OCI-LY1 (cell line): Measurements from ENCODE around the gene RPS21.

Source experiments
- H2AFZ ChIP-seq: fragments of 200-600 bp; sonication (generic), shearing (Covaris generic); 2 replicates; pipeline ENCODE4 v1.6.0; 2014; ENCODE audit warnings: antibody characterized with exemption, mild to moderate bottlenecking, low read length
- H3F3A ChIP-seq: fragments of 200-600 bp; sonication (generic), shearing (Covaris generic); 2 replicates; pipeline ENCODE4 v1.6.0; 2014; ENCODE audit warnings: mild to moderate bottlenecking, antibody characterized with exemption, low read length, moderate library complexity; ENCODE audit not compliant: insufficient read depth
- H3K27ac ChIP-seq: fragments of 200-600 bp; sonication (generic); 2 replicates; pipeline ENCODE4 v1.5.1; 2014; ENCODE audit warnings: low read length, mixed run types, mild to moderate bottlenecking, low read depth; ENCODE audit not compliant: poor library complexity, severe bottlenecking
- H3K27me3 ChIP-seq: fragments of 200-600 bp; sonication (generic); 2 replicates; pipeline ENCODE4 v1.6.0; 2014; ENCODE audit warnings: antibody characterized with exemption, mild to moderate bottlenecking, low read length, moderate library complexity; ENCODE audit not compliant: insufficient read depth
- H3K36me3 ChIP-seq: fragments of 200-600 bp; sonication (generic); 2 replicates; pipeline ENCODE4 v1.6.1; 2014; ENCODE audit warnings: mild to moderate bottlenecking, antibody characterized with exemption, low read length, moderate library complexity, mixed read lengths; ENCODE audit not compliant: insufficient read depth
- H3K4me1 ChIP-seq: fragments of 200-600 bp; sonication (generic); 2 replicates; pipeline ENCODE4 v1.5.1; 2014; ENCODE audit warnings: mild to moderate bottlenecking, low read length, moderate library complexity; ENCODE audit not compliant: insufficient read depth, severe bottlenecking
- H3K4me2 ChIP-seq: fragments of 200-600 bp; sonication (generic), shearing (Covaris generic); 2 replicates; pipeline ENCODE4 v1.6.1; 2014; ENCODE audit warnings: low read length
- H3K4me3 ChIP-seq: fragments of 200-600 bp; sonication (generic); 2 replicates; pipeline ENCODE4 v1.5.1; 2014; ENCODE audit warnings: low read length, low read depth, mild to moderate bottlenecking, mixed read lengths; ENCODE audit not compliant: poor library complexity, severe bottlenecking
- H3K79me2 ChIP-seq: fragments of 200-600 bp; shearing (Covaris generic); 2 replicates; pipeline ENCODE4 v1.6.1; 2016; ENCODE audit warnings: mixed run types, low read length, mixed read lengths; ENCODE audit not compliant: insufficient read depth
- H3K9ac ChIP-seq: fragments of 200-600 bp; sonication (generic), shearing (Covaris generic); 2 replicates; pipeline ENCODE4 v1.6.1; 2014; ENCODE audit warnings: mild to moderate bottlenecking, low read length, mixed read lengths
- H3K9me2 ChIP-seq: fragments of 200-600 bp; sonication (generic), shearing (Covaris generic); 2 replicates; pipeline ENCODE4 v1.6.1; 2014; ENCODE audit warnings: low read depth, mild to moderate bottlenecking, low read length, mixed read lengths
- H3K9me3 ChIP-seq: fragments of 200-600 bp; shearing (Covaris generic); 2 replicates; pipeline ENCODE4 v1.6.1; 2014; ENCODE audit warnings: low read length, mixed read lengths
- H4K20me1 ChIP-seq: fragments of 200-600 bp; sonication (generic), shearing (Covaris generic); 2 replicates; pipeline ENCODE4 v1.6.0; 2016; ENCODE audit warnings: mild to moderate bottlenecking, low read length; ENCODE audit not compliant: insufficient read depth
- CTCF ChIP-seq: fragments of 200-600 bp; sonication (generic), shearing (Covaris generic); IDR thresholded peaks from 2 replicates; pipeline ENCODE4 v1.5.1; 2017; ENCODE audit warnings: mild to moderate bottlenecking, antibody characterized with exemption, low read length, moderate library complexity, mixed read lengths
- EZH2 ChIP-seq: fragments of 200-600 bp; sonication (generic), shearing (Covaris generic); IDR thresholded peaks from 2 replicates; pipeline ENCODE4 v1.8.0; 2017; ENCODE audit warnings: borderline replicate concordance, mixed run types, mild to moderate bottlenecking, antibody characterized with exemption, low read length, moderate library complexity, mixed read lengths

RPS21 gene

GRCh38 chr20:62381842-62382241, 5.1 kb upstream of the RPS21 start:
- Histone ChIP-seq H3K9me3 (no peaks in the 10 kb centered on the region), H3K9ac (no peak overlapping the region)

GRCh38 chr20:62382306-62383198, 4.4 kb upstream of the RPS21 start:
- H3K4me2 ChIP-seq = no peak overlapping the region

More at GRCh38 chr20:62381842-62382241, 5.1 kb upstream of the RPS21 start:
- Histone ChIP-seq H3K4me2 (no peak overlapping the region), H4K20me1 (no peaks in the 10 kb centered on the region), H3K4me3 (no peak overlapping the region), H2AFZ (no peak overlapping the region), H3K36me3 (peaks cover 12% of the 10 kb centered on the region), H3K27me3 (no peaks in the 10 kb centered on the region), H3K4me1 (peaks cover 7% of the 10 kb centered on the region), H3K27ac (no peak overlapping the region), H3F3A (no peaks in the 10 kb centered on the region), H3K9me2 (no peaks in the 10 kb centered on the region), H3K79me2 (peaks cover 11% of the 10 kb centered on the region)
- TF ChIP-seq EZH2 (no peak), CTCF (no peak)

GRCh38 chr20:62387219-62387913, 463 bp downstream of the RPS21 start:
- Histone ChIP-seq H3K9me2 (no peaks in the 10 kb centered on the region), H2AFZ (no peak overlapping the region), H3K4me2 (peak overlapping the region; percentile 97), H3K9ac (peak overlapping the region; percentile 100), H3K4me1 (peaks cover 21% of the 10 kb centered on the region), H3K36me3 (peaks cover 50% of the 10 kb centered on the region), H3K79me2 (peaks cover 27% of the 10 kb centered on the region), H3F3A (no peaks in the 10 kb centered on the region), H3K9me3 (no peaks in the 10 kb centered on the region), H3K4me3 (peak overlapping the region; percentile 100), H3K27me3 (no peaks in the 10 kb centered on the region), H4K20me1 (no peaks in the 10 kb centered on the region), H3K27ac (peak overlapping the region; percentile 56)
- no peak for TF ChIP-seq CTCF
- no peak for TF ChIP-seq EZH2

More at GRCh38 chr20:62382306-62383198, 4.4 kb upstream of the RPS21 start:
- Histone ChIP-seq H3K36me3 (peaks cover 17% of the 10 kb centered on the region), H3K9me2 (no peaks in the 10 kb centered on the region), H3K79me2 (peaks cover 15% of the 10 kb centered on the region), H3K27ac (no peak overlapping the region), H3K27me3 (no peaks in the 10 kb centered on the region), H3K9me3 (no peaks in the 10 kb centered on the region), H4K20me1 (no peaks in the 10 kb centered on the region), H3K9ac (no peak overlapping the region), H3F3A (no peaks in the 10 kb centered on the region), H3K4me3 (no peak overlapping the region), H2AFZ (no peak overlapping the region), H3K4me1 (peaks cover 7% of the 10 kb centered on the region)
- TF ChIP-seq EZH2 (no peak), CTCF (peak; percentile 92)
